Measurements from ENCODE around the gene SCIMP. TPM values are rescaled to one million over a fixed set of nuclear protein-coding genes. Genes with fewer than 3 reads are reported as not detected.

SCIMP gene
- polyA plus RNA-seq, 3 donors, result 88.7 to 164 (median 98.4) TPM

GRCh38 chr17:5254414-5254813 lies 19.8 kb upstream of the SCIMP start:
- Mint-ChIP-seq H3K27me3 (ENCODE audit: low read depth in 3 of 3) (peaks cover 0 to 7% (median 0%) of the 10 kb centered on the region in 3 donors), H3K9me3 (peaks cover 0 to 2% (median 0%) of the 10 kb centered on the region in 7 donors), H3K27ac (peak overlapping the region in 5 of 7 donors; percentile 23 to 89 (median 28)), H3K4me1 (peaks cover 20% of the 10 kb centered on the region), H3K4me3 (peak overlapping the region; percentile 37 to 88), H3K36me3 (peaks cover 1 to 4% of the 10 kb centered on the region in 2 donors)
- intact Hi-C loops (cut with micrococcal nuclease), result no loop called here
- Histone ChIP-seq H3K4me2 (replicated peaks; ENCODE audit: extremely low read depth, low read length, poor library complexity, severe bottlenecking) (peak overlapping the region; percentile 40), H3K9me3 (replicated peaks in 1 of 2; ENCODE audit: control insufficient read depth in 1 of 2, insufficient read depth in 1 of 2, low read length in 2 of 2) (no peaks in the 10 kb centered on the region), H3K27ac (ENCODE audit: low read depth in 1 of 2, low read length in 2 of 2) (peak overlapping the region in 1 of 2 donors; percentile 44), H3K4me3 (replicated peaks in 1 of 3; ENCODE audit: low read depth in 2 of 3, low read length in 3 of 3) (no peak overlapping the region), H3K79me2 (ENCODE audit: insufficient read depth, low read length) (no peaks in the 10 kb centered on the region), H3K36me3 (replicated peaks in 1 of 2; ENCODE audit: control insufficient read depth in 1 of 2, insufficient read depth in 2 of 2, low read length in 2 of 2) (no peaks in the 10 kb centered on the region), H3K27me3 (ENCODE audit: control insufficient read depth in 2 of 2, insufficient read depth in 2 of 2, low read length in 2 of 2) (no peaks in the 10 kb centered on the region), H2AFZ (ENCODE audit: insufficient read depth, low read depth, low read length, poor library complexity, severe bottlenecking) (peak overlapping the region; percentile 59), H4K20me1 (ENCODE audit: insufficient read depth, low read length) (no peaks in the 10 kb centered on the region), H3K9ac (ENCODE audit: insufficient read depth, low read length, poor library complexity, severe bottlenecking) (no peak overlapping the region), H3K4me1 (ENCODE audit: control insufficient read depth in 1 of 2, insufficient read depth in 2 of 2, low read length in 2 of 2) (peaks cover 15 to 16% of the 10 kb centered on the region in 2 donors)
- DNase-seq, result no peak
- 93% methylated on average over 4 of the region's 7 CpGs for WGBS (ENCODE audit: insufficient coverage)
- no peak for TF ChIP-seq CTCF (IDR thresholded peaks at IDR 0.05)

- Mint-ChIP-seq H3K27me3 (ENCODE audit: low read depth in 3 of 3) (peaks cover 0 to 7% (median 4%) of the 10 kb centered on the region in 3 donors), H3K4me1 (peaks cover 10% of the 10 kb centered on the region)
- H3K4me3 ChIP-seq (replicated peaks in 1 of 3; ENCODE audit: low read depth in 2 of 3, low read length in 3 of 3), result no peak overlapping the region
These were observed 15.0 kb upstream of the SCIMP start for GRCh38 chr17:5249615-5250014.

More at GRCh38 chr17:5249615-5250014, 15.0 kb upstream of the SCIMP start:
- DNase-seq, result peak; percentile 36 to 51 (median 50)
- Histone ChIP-seq H2AFZ (ENCODE audit: insufficient read depth, low read depth, low read length, poor library complexity, severe bottlenecking) (no peak overlapping the region), H3K27ac (ENCODE audit: low read depth in 1 of 2, low read length in 2 of 2) (no peak overlapping the region), H3K4me2 (replicated peaks; ENCODE audit: extremely low read depth, low read length, poor library complexity, severe bottlenecking) (no peak overlapping the region), H3K27me3 (ENCODE audit: control insufficient read depth in 2 of 2, insufficient read depth in 2 of 2, low read length in 2 of 2) (no peaks in the 10 kb centered on the region), H3K9me3 (replicated peaks in 1 of 2; ENCODE audit: control insufficient read depth in 1 of 2, insufficient read depth in 1 of 2, low read length in 2 of 2) (no peaks in the 10 kb centered on the region), H3K36me3 (replicated peaks in 1 of 2; ENCODE audit: control insufficient read depth in 1 of 2, insufficient read depth in 2 of 2, low read length in 2 of 2) (no peaks in the 10 kb centered on the region), H3K4me1 (ENCODE audit: control insufficient read depth in 1 of 2, insufficient read depth in 2 of 2, low read length in 2 of 2) (peaks cover 4 to 7% of the 10 kb centered on the region in 2 donors), H4K20me1 (ENCODE audit: insufficient read depth, low read length) (no peaks in the 10 kb centered on the region), H3K79me2 (ENCODE audit: insufficient read depth, low read length) (no peaks in the 10 kb centered on the region), H3K9ac (ENCODE audit: insufficient read depth, low read length, poor library complexity, severe bottlenecking) (no peak overlapping the region)
- no peak overlapping the region for H3K4me3 Mint-ChIP-seq
- WGBS (ENCODE audit: insufficient coverage), result no CpG with 5 or more reads among the region's 4 CpGs
- no peaks in the 10 kb centered on the region for H3K9me3 Mint-ChIP-seq
- peak overlapping the region in 1 of 7 donors; percentile 19 for H3K27ac Mint-ChIP-seq
- peaks cover 1 to 4% of the 10 kb centered on the region in 2 donors for H3K36me3 Mint-ChIP-seq
- intact Hi-C loops (cut with micrococcal nuclease), result no loop called here
- peak; percentile 63 for TF ChIP-seq CTCF (IDR thresholded peaks at IDR 0.05)
